A549 treated with dexamethasone at 1 μM for 4 hours (cell line): ENCODE results near the gene PRG3. TPM values are rescaled to one million over a fixed set of nuclear protein-coding genes. Genes with fewer than 3 reads are reported as not detected.

Experiments
- total RNA-seq: library from RNA; stranded (reverse); fragments of 200-300 nt; extraction: Qiagen RNA extraction; gene quantifications from 5 replicates; pipeline ENCODE4 v1.2.3, GENCODE V29; 2022

PRG3 gene, protein sequence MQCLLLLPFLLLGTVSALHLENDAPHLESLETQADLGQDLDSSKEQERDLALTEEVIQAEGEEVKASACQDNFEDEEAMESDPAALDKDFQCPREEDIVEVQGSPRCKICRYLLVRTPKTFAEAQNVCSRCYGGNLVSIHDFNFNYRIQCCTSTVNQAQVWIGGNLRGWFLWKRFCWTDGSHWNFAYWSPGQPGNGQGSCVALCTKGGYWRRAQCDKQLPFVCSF
- not detected in 5 replicates for total RNA-seq

DNA sequence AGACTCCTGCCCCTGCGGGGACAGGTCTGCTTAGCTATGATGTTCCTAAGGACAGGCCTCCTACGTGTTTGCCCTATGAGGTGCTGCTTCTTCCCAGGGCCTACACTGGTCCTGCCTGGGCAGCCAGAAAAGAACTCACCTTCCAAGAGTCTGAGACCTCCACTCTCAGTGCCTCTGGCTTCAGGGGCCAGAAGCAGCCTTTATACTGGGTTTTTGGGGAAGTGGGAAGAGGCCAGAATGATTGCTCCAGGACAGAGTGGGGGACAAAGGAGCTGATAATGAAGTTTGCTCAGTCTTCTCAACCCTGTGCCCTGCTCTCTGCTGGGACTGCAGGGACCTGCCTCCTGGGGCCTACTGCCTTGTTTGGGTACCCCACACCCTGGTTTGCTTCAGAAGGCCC is at the start of gene PRG3:
Gene PRG3 (minus strand): TSS at position 176 of the 400 bp plus-strand sequence. CDS start 442 bp downstream, outside the sequence.

DNA sequence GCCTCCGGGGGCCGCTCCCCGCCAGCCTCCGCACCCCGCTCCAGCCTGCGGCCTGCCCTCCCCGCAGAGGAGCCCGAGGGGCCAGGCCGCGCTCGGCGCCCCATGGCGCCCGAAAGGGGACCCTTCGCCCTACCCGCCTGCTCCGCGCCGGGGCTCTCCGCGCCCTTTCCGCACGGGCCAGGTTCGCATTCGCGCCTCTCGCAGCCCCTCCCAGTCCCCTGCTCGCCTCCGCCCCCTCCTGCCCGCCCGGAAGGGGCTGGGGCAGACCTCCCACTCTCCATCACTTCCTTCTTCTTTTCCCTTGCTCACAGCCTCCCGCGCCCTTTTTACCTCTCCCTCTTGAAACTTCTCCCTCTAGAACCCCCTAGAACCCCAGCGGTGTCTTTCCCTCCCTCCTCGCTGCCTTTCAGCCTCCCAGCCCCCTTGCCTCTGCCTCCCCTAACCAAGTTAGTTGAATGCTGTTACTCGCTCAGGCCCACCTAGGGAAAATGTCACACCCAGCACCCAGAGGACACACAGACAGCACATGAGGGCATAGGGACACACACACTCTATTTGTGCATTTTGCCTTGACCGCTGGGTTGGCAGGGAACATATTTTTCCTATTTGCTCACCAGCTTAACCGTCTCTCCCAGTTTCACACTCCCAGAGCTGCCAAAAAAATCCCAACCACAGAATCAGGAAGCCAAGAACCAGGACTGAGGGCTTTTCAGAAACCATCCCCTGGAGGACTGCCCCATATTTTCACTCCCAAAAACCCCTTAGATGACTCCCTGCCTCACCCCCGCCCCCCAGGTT is 46.2 kb upstream of the PRG3 start, which contains the start of gene SLC43A3:
Gene SLC43A3 (minus strand): TSS at position 193 of the 798 bp plus-strand sequence. CDS start 949 bp downstream, outside the sequence.

DNA sequence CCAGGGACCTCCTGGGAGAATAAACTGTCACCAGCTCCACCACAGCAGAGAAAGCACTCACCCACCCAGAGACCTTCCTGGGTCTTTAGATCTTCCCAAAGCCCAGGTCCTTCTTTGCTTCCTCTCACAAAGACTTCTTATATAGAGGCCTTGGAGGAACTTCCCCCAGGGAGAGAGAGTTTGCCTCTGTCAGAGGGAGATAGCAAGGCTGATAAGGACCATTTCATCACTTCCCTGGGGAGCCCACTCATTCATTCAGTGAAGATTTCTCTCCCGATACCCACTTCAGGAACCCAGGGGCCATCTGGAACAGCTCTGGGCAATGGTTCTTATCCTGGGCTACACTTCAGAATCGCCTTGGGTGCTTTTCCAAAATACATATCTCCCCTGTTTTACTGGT is 9.6 kb upstream of the PRG3 start, which contains the start of gene PRG2:
Gene PRG2 (minus strand): TSS at position 116 of the 400 bp plus-strand sequence. CDS start 706 bp downstream, outside the sequence.

DNA sequence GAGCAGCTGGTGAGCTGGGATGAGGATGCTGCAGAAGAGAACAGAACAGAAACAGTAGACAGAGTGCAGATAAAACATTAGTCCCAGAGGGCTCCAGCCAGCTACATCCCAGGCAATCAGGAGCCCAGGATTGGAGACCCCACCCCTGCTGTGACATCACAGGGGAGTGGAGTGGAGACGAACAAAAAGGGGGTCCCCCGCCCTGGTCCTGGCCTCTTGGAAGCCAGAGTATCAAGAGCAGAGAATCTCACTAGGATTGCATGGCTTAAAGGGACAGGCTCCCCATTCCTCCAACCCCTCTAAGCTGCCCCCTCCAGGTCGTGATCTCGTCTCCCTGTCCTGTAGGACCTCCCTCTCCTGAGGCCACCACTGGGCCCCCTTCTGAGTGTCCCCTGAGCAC is 42.8 kb downstream of the PRG3 start, which contains the start of gene P2RX3:
Gene P2RX3 (plus strand): TSS at position 211 of the 400 bp plus-strand sequence. CDS start 199 bp downstream, outside the sequence.

DNA sequence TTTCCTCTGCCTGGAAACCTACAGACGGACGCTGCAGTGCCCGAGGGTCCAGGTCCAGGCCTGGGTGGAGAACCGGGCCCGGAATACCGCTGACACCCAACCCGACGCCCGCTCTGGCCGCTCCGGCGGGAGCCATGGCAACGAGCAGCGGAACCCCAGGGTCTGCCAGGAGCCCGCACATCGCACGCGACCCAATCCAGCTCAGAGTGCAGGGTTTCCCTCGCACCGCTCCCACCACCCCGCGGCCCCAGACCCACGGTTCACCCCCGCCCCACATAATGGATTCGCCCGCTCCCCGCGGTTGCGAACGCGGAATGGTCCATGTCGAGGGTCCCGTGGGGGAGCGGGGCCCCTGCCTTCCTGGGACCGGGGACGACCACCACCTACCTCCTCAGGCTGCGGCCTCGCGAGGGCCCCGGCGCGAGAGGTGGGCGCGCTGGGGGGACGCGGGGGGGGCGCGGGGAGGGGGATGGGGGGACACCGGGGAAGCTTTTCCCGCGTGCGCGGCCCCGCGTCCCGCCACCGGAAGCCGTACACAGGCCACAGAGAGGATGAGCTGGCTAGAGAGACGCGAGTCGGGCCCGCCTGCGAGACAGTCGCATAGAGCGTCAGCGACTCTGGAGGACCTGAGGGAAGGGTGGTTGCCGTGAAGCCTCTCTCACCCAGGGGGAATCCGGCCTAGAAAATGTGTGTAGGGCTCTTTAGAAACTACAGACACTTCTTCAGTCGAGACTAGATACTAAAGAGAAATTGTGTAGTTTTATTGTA is 45.4 kb downstream of the PRG3 start, which contains the start of gene SSRP1:
Gene SSRP1 (minus strand): TSS at position 550 of the 768 bp plus-strand sequence. CDS start 771 bp downstream, outside the sequence.

Other genes with a start within 250 kb of the PRG3 start
- not detected in 5 replicates for gene LRRC55, start 199.2 kb downstream of the PRG3 start, total RNA-seq
- gene APLNR, start 143.9 kb downstream of the PRG3 start, total RNA-seq: 0.04 TPM in 1 of 5 replicates, not detected in the others
- 62.1 to 110 TPM (median 105 TPM) in 5 replicates for gene TNKS1BP1, start 56.2 kb downstream of the PRG3 start, total RNA-seq
- gene SSRP1, start 45.3 kb downstream of the PRG3 start, total RNA-seq: 231 to 260 TPM (median 252 TPM) in 5 replicates
- 0.05 to 0.23 TPM (median 0.15 TPM) in 5 replicates for gene P2RX3, start 42.8 kb downstream of the PRG3 start, total RNA-seq
- gene PRG2, start 9.5 kb upstream of the PRG3 start, total RNA-seq: 0.08 TPM in 1 of 5 replicates, not detected in the others
- gene SLC43A3, start 46.0 kb upstream of the PRG3 start, total RNA-seq: 0.33 to 0.58 TPM (median 0.43 TPM) in 5 replicates
- 41.3 to 86.1 TPM (median 84.7 TPM) in 5 replicates for gene RTN4RL2, start 79.4 kb upstream of the PRG3 start, total RNA-seq
- gene SLC43A1, start 134.6 kb upstream of the PRG3 start, total RNA-seq: 1.8 to 3.0 TPM (median 2.6 TPM) in 5 replicates
- gene TIMM10, start 149.6 kb upstream of the PRG3 start, total RNA-seq: 134 to 165 TPM (median 145 TPM) in 5 replicates
- not detected in 5 replicates for gene SMTNL1, start 156.4 kb upstream of the PRG3 start, total RNA-seq
- gene UBE2L6, start 186.5 kb upstream of the PRG3 start, total RNA-seq: 34.4 to 45.3 TPM (median 43.0 TPM) in 5 replicates
- gene SERPING1, start 216.5 kb upstream of the PRG3 start, total RNA-seq: 0.41 to 1.2 TPM (median 0.95 TPM) in 5 replicates